Right lobe of liver (tissue), 4 donors: Measurements from ENCODE around the gene ZNF346.

Source experiments
- POLR2A ChIP-seq: fragments of 450-650 bp; IDR thresholded peaks from one replicate; pipeline ENCODE4 v1.6.1; 2017; ENCODE audit warnings: antibody characterized with exemption, mild to moderate bottlenecking
- TF ChIP-seq, protein P1 (sequence below), 4 donors: fragments of 200-600 bp in 3 of 4; fragments of 450-650 bp in 1 of 4; IDR thresholded peaks; one replicate each; pipeline versions ENCODE4 v1.5.1 to v1.8.0; 2016 to 2022; ENCODE audit warnings: antibody characterized with exemption in 4 of 4, mild to moderate bottlenecking in 2 of 4
- donor health status: DM: no; HTN: no; CAD: no.
- donor health status: DM: no; HTN: no; CAD: no.
- donor health status: DM: no; HTN: yes; CAD: no.

DNA sequence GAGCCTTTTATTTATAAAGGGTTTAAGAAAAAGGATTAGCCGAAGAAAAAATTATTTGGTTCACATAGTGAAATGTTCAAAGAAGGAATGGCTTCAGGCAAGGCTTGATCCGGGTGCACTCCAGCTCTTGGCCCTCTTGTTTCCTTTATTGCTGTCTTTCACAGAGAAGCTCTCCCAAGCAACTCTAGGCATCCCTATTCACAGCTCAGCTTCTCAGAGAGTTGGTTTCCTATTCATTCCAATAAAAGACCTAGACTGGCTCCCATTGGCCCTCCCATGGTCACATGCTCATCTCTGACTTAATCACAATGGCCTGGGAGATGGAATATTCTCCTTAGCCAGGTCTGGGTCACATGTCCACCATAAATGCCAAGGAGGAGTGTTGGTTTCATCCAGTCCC, 54.8 kb downstream of the ZNF346 start:
- TF ChIP-seq, protein P1, sequence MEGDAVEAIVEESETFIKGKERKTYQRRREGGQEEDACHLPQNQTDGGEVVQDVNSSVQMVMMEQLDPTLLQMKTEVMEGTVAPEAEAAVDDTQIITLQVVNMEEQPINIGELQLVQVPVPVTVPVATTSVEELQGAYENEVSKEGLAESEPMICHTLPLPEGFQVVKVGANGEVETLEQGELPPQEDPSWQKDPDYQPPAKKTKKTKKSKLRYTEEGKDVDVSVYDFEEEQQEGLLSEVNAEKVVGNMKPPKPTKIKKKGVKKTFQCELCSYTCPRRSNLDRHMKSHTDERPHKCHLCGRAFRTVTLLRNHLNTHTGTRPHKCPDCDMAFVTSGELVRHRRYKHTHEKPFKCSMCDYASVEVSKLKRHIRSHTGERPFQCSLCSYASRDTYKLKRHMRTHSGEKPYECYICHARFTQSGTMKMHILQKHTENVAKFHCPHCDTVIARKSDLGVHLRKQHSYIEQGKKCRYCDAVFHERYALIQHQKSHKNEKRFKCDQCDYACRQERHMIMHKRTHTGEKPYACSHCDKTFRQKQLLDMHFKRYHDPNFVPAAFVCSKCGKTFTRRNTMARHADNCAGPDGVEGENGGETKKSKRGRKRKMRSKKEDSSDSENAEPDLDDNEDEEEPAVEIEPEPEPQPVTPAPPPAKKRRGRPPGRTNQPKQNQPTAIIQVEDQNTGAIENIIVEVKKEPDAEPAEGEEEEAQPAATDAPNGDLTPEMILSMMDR (IDR thresholded peaks at IDR 0.05) = no peak
- TF ChIP-seq POLR2A = no peak
